Esophagus squamous epithelium (tissue), 5 donors: ENCODE results near the gene HMGXB4. TPM values are rescaled to one million over a fixed set of nuclear protein-coding genes. Genes with fewer than 3 reads are reported as not detected.

Experiments
- DNase-seq: peaks from one replicate; lab custom pipeline; 2025; lab: John Stamatoyannopoulos, UW
- H3K27ac ChIP-seq, 4 donors: fragments of 200-600 bp; sonication (generic); one replicate each; pipeline ENCODE4 v1.5.1; 2016 to 2019; ENCODE audit warnings: mild to moderate bottlenecking in 1 of 4
- H3K27me3 ChIP-seq, 4 donors: fragments of 200-600 bp; sonication (generic); 1 replicate in 3 of 4; 2 replicates in 1 of 4; pipeline versions ENCODE4 v1.5.1 to v1.6.0; 2017 to 2021; ENCODE audit warnings: antibody characterized with exemption in 1 of 4
- H3K36me3 ChIP-seq, 3 donors: fragments of 200-600 bp; sonication (generic); one replicate each; pipeline ENCODE4 v1.5.1; 2016 to 2019
- H3K4me1 ChIP-seq, 3 donors: fragments of 200-600 bp; sonication (generic); one replicate each; pipeline ENCODE4 v1.5.1; 2017 to 2019
- H3K4me3 ChIP-seq, 4 donors: fragments of 200-600 bp; sonication (generic); 1 replicate in 3 of 4; 2 replicates in 1 of 4; pipeline ENCODE4 v1.5.1; 2016 to 2019; ENCODE audit warnings: mild to moderate bottlenecking in 2 of 4, moderate library complexity in 1 of 4
- H3K9me3 ChIP-seq, 3 donors: fragments of 200-600 bp; sonication (generic); one replicate each; pipeline ENCODE4 v1.5.1; 2016 to 2019
- POLR2A ChIP-seq, 4 donors: fragments of 450-650 bp; IDR thresholded peaks; one replicate each; pipeline ENCODE4 v1.6.1; 2017; ENCODE audit warnings: antibody characterized with exemption in 4 of 4, mild to moderate bottlenecking in 4 of 4, moderate library complexity in 3 of 4
- WGBS, 2 donors: methylation state at CpG; one replicate each; pipeline ENCODE4 v1.1.5; 2018; 5-methylcytosine and 5-hydroxymethylcytosine counted together
- intact Hi-C: fragments of 100-400 bp; cut with DNase I; formaldehyde crosslinking; loops from one replicate; pipeline ENCODE4 v1.15.0; 2022
- total RNA-seq, 4 donors: library from RNA; depleted of rRNA; stranded (reverse); fragments of >200 nt; gene quantifications; one replicate each; pipeline ENCODE4 v1.1.0, GENCODE V29; 2016
- TF ChIP-seq, protein P1 (sequence below), 6 experiments: fragments of 450-650 bp in 4 of 6; fragments of 200-600 bp in 2 of 6; sonication (generic) in 2 of 6; IDR thresholded peaks; one replicate each; pipeline ENCODE4 v1.5.1; 2016 to 2019; ENCODE audit warnings: antibody characterized with exemption in 6 of 6, mild to moderate bottlenecking in 4 of 6, moderate library complexity in 4 of 6
- donor health status: DM: yes; HTN: yes; CAD: no.

The HMGXB4 gene
- total RNA-seq, 4 donors from 2014 or later = 10.2 to 20.1 (median 13.5) TPM

DNA sequence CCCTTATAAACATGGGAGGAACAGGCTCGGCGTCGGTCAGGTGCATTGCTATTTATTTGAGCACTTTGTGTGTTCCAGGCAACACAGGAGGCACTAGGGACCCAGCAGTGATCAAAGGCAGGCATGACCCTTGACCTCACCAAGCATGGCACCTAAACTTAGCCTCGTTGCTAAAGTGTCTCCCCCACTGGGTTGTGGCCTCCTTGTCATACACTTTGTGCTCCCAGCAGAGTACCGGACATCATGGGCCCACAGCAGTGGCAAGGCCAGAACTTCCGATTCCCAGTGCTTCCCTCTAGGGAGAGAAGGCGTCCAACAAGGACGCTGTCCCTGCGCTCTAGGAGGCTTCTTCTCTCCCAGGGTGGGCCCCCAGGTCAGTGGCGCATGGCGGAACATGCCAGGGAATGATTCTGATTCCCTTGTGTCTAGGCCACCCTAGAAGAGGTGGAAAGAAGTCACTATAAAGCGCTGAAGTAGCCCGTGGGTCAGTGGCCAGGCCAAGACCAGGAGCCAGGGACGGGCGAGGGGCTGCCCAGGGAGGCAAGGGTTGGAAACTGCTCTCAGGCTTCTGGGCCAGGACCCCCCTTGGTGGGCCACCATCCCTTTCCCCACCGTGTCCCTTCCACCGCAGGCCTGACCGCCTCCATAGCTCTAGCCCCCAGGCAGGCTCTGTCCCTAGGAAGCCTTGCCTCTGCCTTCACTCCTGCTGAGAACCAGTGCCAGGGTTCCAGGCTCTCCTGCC lies 62.1 kb downstream of the HMGXB4 start:
- DNase-seq = no peak
- Histone ChIP-seq H3K36me3 (peaks cover 43 to 74% (median 44%) of the 10 kb centered on the region in 3 donors), H3K4me3 (no peak overlapping the region), H3K4me1 (peaks cover 13 to 26% (median 17%) of the 10 kb centered on the region in 3 donors), H3K27me3 (no peaks in the 10 kb centered on the region), H3K27ac (no peak overlapping the region), H3K9me3 (no peaks in the 10 kb centered on the region)
- WGBS, 2 donors = 80 to 90% methylated on average over 5 to 9 of the region's 18 CpGs
- intact Hi-C loops = no loop called here
- TF ChIP-seq, protein P1, sequence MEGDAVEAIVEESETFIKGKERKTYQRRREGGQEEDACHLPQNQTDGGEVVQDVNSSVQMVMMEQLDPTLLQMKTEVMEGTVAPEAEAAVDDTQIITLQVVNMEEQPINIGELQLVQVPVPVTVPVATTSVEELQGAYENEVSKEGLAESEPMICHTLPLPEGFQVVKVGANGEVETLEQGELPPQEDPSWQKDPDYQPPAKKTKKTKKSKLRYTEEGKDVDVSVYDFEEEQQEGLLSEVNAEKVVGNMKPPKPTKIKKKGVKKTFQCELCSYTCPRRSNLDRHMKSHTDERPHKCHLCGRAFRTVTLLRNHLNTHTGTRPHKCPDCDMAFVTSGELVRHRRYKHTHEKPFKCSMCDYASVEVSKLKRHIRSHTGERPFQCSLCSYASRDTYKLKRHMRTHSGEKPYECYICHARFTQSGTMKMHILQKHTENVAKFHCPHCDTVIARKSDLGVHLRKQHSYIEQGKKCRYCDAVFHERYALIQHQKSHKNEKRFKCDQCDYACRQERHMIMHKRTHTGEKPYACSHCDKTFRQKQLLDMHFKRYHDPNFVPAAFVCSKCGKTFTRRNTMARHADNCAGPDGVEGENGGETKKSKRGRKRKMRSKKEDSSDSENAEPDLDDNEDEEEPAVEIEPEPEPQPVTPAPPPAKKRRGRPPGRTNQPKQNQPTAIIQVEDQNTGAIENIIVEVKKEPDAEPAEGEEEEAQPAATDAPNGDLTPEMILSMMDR (IDR thresholded peaks at IDR 0.05) = no peak
- no peak for TF ChIP-seq POLR2A (IDR thresholded peaks at IDR 0.05)

- DNase-seq = no peak
- peaks cover 51 to 100% (median 62%) of the 10 kb centered on the region in 3 donors for H3K36me3 ChIP-seq
- no peaks in the 10 kb centered on the region for H3K4me1 ChIP-seq
- TF ChIP-seq POLR2A (IDR thresholded peaks at IDR 0.05) = no peak
- TF ChIP-seq, protein P1 (IDR thresholded peaks at IDR 0.05) = no peak
- WGBS, 2 donors = 90 to 94% methylated on average over 8 to 10 of the region's 10 CpGs
- H3K27me3 ChIP-seq = no peaks in the 10 kb centered on the region
- no peak overlapping the region for H3K4me3 ChIP-seq
- intact Hi-C loops = no loop called here
- no peak overlapping the region for H3K27ac ChIP-seq
- H3K9me3 ChIP-seq = no peaks in the 10 kb centered on the region
Measured at GRCh38 chr22:35322126-35322525, 64.8 kb downstream of the HMGXB4 start.

- intact Hi-C loops = no loop called here
- WGBS, 2 donors = 95 to 100% methylated on average over 1 to 9 of the region's 15 CpGs
- H3K27ac ChIP-seq = no peak overlapping the region
- no peak for DNase-seq
- no peak overlapping the region for H3K4me3 ChIP-seq
- H3K27me3 ChIP-seq = no peaks in the 10 kb centered on the region
- H3K4me1 ChIP-seq = no peaks in the 10 kb centered on the region
- TF ChIP-seq, protein P1 (IDR thresholded peaks at IDR 0.05) = no peak
- no peak for TF ChIP-seq POLR2A (IDR thresholded peaks at IDR 0.05)
- no peaks in the 10 kb centered on the region for H3K9me3 ChIP-seq
- peaks cover 46 to 100% (median 57%) of the 10 kb centered on the region in 3 donors for H3K36me3 ChIP-seq
Measured at GRCh38 chr22:35322893-35323292, 65.6 kb downstream of the HMGXB4 start.

- H3K9me3 ChIP-seq = no peaks in the 10 kb centered on the region
- H3K4me3 ChIP-seq = no peak overlapping the region
- DNase-seq = no peak
- H3K36me3 ChIP-seq = peaks cover 44 to 100% (median 58%) of the 10 kb centered on the region in 3 donors
- no peak overlapping the region for H3K27ac ChIP-seq
- no peaks in the 10 kb centered on the region for H3K4me1 ChIP-seq
- WGBS, 2 donors = 100% methylated on average over 3 to 4 of the region's 11 CpGs
- H3K27me3 ChIP-seq = no peaks in the 10 kb centered on the region
- intact Hi-C loops = no loop called here
- TF ChIP-seq POLR2A (IDR thresholded peaks at IDR 0.05) = no peak
- TF ChIP-seq, protein P1 (IDR thresholded peaks at IDR 0.05) = no peak
Measured at GRCh38 chr22:35323305-35323704, 66.0 kb downstream of the HMGXB4 start.

DNA sequence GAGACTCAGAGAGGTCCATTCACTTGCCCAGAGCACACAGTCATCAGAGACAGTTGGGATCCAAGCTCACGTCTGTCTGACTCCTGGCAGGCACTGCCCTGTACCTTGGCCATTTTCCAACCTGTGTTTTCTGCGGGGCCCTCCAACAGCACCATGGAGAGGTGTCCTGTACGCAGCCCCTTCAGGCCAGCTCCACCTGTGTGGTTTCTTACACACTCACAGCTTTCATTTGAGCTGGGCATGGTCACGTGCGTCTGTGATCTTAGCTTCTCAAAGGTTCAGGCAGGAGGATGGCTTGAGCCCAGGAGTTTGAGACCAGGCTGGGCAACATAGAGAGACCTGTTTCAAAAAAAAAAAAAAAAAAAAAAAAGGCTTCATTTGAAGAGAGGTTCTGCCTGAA lies 66.8 kb downstream of the HMGXB4 start:
- Histone ChIP-seq H3K36me3 (peaks cover 36 to 100% (median 61%) of the 10 kb centered on the region in 3 donors), H3K27ac (no peak overlapping the region), H3K4me1 (no peaks in the 10 kb centered on the region), H3K27me3 (no peaks in the 10 kb centered on the region), H3K9me3 (no peaks in the 10 kb centered on the region), H3K4me3 (no peak overlapping the region)
- WGBS, 2 donors = 89% methylated on average over 5 of the region's 5 CpGs; no CpG with 5 or more reads in 1 of the 2 donors
- TF ChIP-seq POLR2A (IDR thresholded peaks at IDR 0.05) = no peak
- TF ChIP-seq, protein P1 (IDR thresholded peaks at IDR 0.05) = no peak
- intact Hi-C loops = no loop called here
- DNase-seq = no peak
